ENCODE data around the gene FAM156A. TPM values are rescaled to one million over a fixed set of nuclear protein-coding genes. Genes with fewer than 3 reads are reported as not detected.
"Not testable (repeated sequence)": the region's sequence is repeated elsewhere in the genome, so short reads cannot be mapped to it uniquely, and the experiment has no call there.

Gene FAM156A
- total RNA-seq, result 10 to 100 TPM in 3 of 4 donors, 1 to 10 TPM in 1; 6.6 to 24.6 (median 15.1) TPM
- 10 to 100 TPM in 1 of 3 donors, 1 to 10 TPM in 2; 1.6 to 15.7 (median 3.6) TPM for polyA plus RNA-seq

- H3K4me1 ChIP-seq; H3K4me3 ChIP-seq; H3K9me3 ChIP-seq; H3K27me3 ChIP-seq; H3K36me3 ChIP-seq; intact Hi-C loops (cut with DNase I); DNase-seq; H3K27ac ChIP-seq: not testable (repeated sequence)
- WGBS, 2 donors, result no CpG with 5 or more reads among the region's 91 CpGs
Observed at GRCh38 chrX:52958113-52958959, at the start of gene FAM156A. FAM156A (minus strand) TSS chrX:52958518; CDS start chrX:52948588, 9,930 bp downstream.

GRCh38 chrX:53005327-53005726 is 47.0 kb upstream of the FAM156A start:
- WGBS, 2 donors, result 52 to 54% methylated on average over 3 of the region's 3 CpGs
- no peak for TF ChIP-seq POLR2A (IDR thresholded peaks at IDR 0.05)
- no peak for TF ChIP-seq POLR2AphosphoS5 (IDR thresholded peaks at IDR 0.05)
- TF ChIP-seq CTCF (IDR thresholded peaks at IDR 0.05), result no peak
- TF ChIP-seq EP300 (IDR thresholded peaks at IDR 0.05), result no peak
- H3K27ac ChIP-seq, result no peak overlapping the region

DNA sequence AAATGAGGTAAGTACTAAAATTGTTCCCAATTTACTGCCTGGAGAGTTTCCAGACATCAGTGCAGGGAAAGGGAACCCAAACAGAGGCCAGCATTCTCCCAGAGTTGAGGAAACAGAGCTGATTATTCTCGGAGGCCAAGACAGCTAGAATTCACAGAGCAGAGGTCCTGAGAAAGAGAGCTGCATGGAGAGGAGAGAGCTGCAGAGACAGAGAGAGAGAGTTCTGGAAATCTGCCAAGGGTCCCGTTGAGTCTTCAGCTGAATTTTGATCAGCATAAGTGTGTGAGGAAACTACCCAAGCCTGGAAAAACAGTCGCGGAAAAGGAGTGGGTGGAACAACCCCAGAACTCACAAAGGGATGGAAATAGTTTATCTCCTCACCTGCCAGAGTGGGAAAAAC is 46.5 kb upstream of the FAM156A start:
- intact Hi-C loops (cut with DNase I), result no loop called here
- H3K4me1 ChIP-seq, result no peaks in the 10 kb centered on the region
- H3K36me3 ChIP-seq, result no peaks in the 10 kb centered on the region
- no peak for TF ChIP-seq EP300 (IDR thresholded peaks at IDR 0.05)
- TF ChIP-seq CTCF (IDR thresholded peaks at IDR 0.05), result no peak
- TF ChIP-seq POLR2AphosphoS5 (IDR thresholded peaks at IDR 0.05), result no peak
- no peak for TF ChIP-seq POLR2A (IDR thresholded peaks at IDR 0.05)
- H3K4me3 ChIP-seq, result no peak overlapping the region
- H3K27me3 ChIP-seq, result peaks cover 0 to 5% (median 5%) of the 10 kb centered on the region in 3 donors
- 18 to 29% methylated on average over 4 of the region's 4 CpGs for WGBS, 2 donors
- no peaks in the 10 kb centered on the region for H3K9me3 ChIP-seq
- no peak for DNase-seq
- no peak overlapping the region for H3K27ac ChIP-seq

More at GRCh38 chrX:53005327-53005726, 47.0 kb upstream of the FAM156A start:
- no peak for DNase-seq
- no peak overlapping the region for H3K4me3 ChIP-seq
- intact Hi-C loops (cut with DNase I), result no loop called here
- H3K27me3 ChIP-seq, result peaks cover 0 to 5% (median 3%) of the 10 kb centered on the region in 3 donors
- H3K4me1 ChIP-seq, result no peaks in the 10 kb centered on the region
- no peaks in the 10 kb centered on the region for H3K9me3 ChIP-seq
- no peaks in the 10 kb centered on the region for H3K36me3 ChIP-seq

- H3K27me3 ChIP-seq, result peaks cover 0 to 5% (median 5%) of the 10 kb centered on the region in 3 donors
- H3K4me1 ChIP-seq, result no peaks in the 10 kb centered on the region
- no peak for DNase-seq
- TF ChIP-seq CTCF (IDR thresholded peaks at IDR 0.05) (no peak), POLR2AphosphoS5 (IDR thresholded peaks at IDR 0.05) (no peak), POLR2A (IDR thresholded peaks at IDR 0.05) (no peak), EP300 (IDR thresholded peaks at IDR 0.05) (no peak)
- H3K9me3 ChIP-seq, result no peaks in the 10 kb centered on the region
- H3K36me3 ChIP-seq, result no peaks in the 10 kb centered on the region
- no peak overlapping the region for H3K27ac ChIP-seq
- intact Hi-C loops (cut with DNase I), result no loop called here
- 66 to 82% methylated on average over 4 of the region's 4 CpGs for WGBS, 2 donors
- no peak overlapping the region for H3K4me3 ChIP-seq
Observed at GRCh38 chrX:53004038-53004437, 45.7 kb upstream of the FAM156A start.

DNA sequence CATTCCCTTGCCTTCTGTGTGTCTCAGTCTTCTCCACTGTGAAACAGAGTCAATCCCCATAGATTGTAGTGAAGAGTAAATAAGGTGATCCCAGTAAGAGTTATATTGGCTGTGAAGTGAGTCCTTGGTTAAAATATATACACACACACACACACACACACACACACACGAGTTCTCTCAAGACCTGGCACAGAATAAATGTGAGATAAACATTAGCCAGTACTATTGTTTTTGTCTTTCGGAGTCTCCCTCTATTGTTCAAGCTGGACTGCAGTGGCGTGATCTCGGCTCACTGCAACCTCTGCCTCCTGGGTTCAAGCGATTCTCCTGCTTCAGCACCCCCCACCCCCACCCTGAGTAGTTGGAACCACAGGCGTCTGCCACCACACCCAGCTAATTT is 44.8 kb upstream of the FAM156A start:
- no peak for DNase-seq
- Histone ChIP-seq H3K4me3 (no peak overlapping the region), H3K4me1 (no peaks in the 10 kb centered on the region), H3K27ac (no peak overlapping the region), H3K27me3 (peaks cover 0 to 5% (median 5%) of the 10 kb centered on the region in 3 donors), H3K36me3 (no peaks in the 10 kb centered on the region), H3K9me3 (no peaks in the 10 kb centered on the region)
- 19 to 68% methylated on average over 6 of the region's 6 CpGs for WGBS, 2 donors
- intact Hi-C loops (cut with DNase I), result no loop called here
- TF ChIP-seq EP300 (IDR thresholded peaks at IDR 0.05) (no peak), CTCF (IDR thresholded peaks at IDR 0.05) (no peak), POLR2A (IDR thresholded peaks at IDR 0.05) (no peak), POLR2AphosphoS5 (IDR thresholded peaks at IDR 0.05) (no peak)
